Psoas muscle (tissue), 8 donors: ENCODE measurements around the gene RABGAP1L. TPM values are rescaled to one million over a fixed set of nuclear protein-coding genes. Genes with fewer than 3 reads are reported as not detected.
A peak's percentile ranks its signal among the peaks of the same experiment; 100 is the strongest.

Experiments
- ATAC-seq, 4 donors: fragments of 200-7000 bp; cut with Tn5 transposase; one replicate each; pipeline ENCODE4 v1.9.1; 2020; ENCODE audit warnings: moderate library complexity in 3 of 4, mild to moderate bottlenecking in 2 of 4
- DNase-seq, 2 donors: peaks; one replicate each; pipeline ENCODE4 v3.0.0-alpha.2; 2020
- H3K27ac ChIP-seq: fragments of 200-600 bp; one replicate; pipeline ENCODE4 v1.8.0; 2022
- H3K27me3 ChIP-seq, 3 donors: fragments of 200-600 bp in 1 of 3; one replicate each; pipeline versions ENCODE4 v1.6.1 to v1.8.0; 2013 to 2022; ENCODE audit warnings: low read length in 2 of 3, mild to moderate bottlenecking in 2 of 3, moderate library complexity in 1 of 3; ENCODE audit not compliant: insufficient read depth in 3 of 3
- H3K36me3 ChIP-seq, 2 donors: fragments of 200-600 bp in 1 of 2; one replicate each; pipeline versions ENCODE4 v1.6.1 to v1.8.0; 2013 to 2022; ENCODE audit warnings: low read depth in 1 of 2, mild to moderate bottlenecking in 1 of 2, moderate library complexity in 1 of 2; ENCODE audit not compliant: insufficient read depth in 1 of 2
- H3K4me1 ChIP-seq: fragments of 200-600 bp; one replicate; pipeline ENCODE4 v1.8.0; 2022
- H3K4me3 ChIP-seq: fragments of 200-600 bp; one replicate; pipeline ENCODE4 v1.8.0; 2022; ENCODE audit warnings: mild to moderate bottlenecking
- H3K9me3 ChIP-seq: fragments of 200-600 bp; one replicate; pipeline ENCODE4 v1.8.0; 2022
- WGBS, 3 donors: extraction: QIAGEN DNeasy Blood & Tissue Kit; methylation state at CpG; one replicate each; pipeline versions ENCODE4 v1.1.6 to v1.1.7; 2013; 5-methylcytosine and 5-hydroxymethylcytosine counted together
- intact Hi-C, 2 donors: fragments of 100-400 bp; cut with DNase I; formaldehyde crosslinking; loops; one replicate each; pipeline versions ENCODE4 v1.11.0 to v1.14.2; 2022
- long read RNA-seq, 2 donors: library from polyadenylated mRNA; unstranded; transcript quantifications; one replicate each; pipeline ENCODE4 v2.0.0, GENCODE V29; 2021
- polyA plus RNA-seq, 3 donors: library from polyadenylated mRNA; stranded (reverse); fragments of 200-250 nt; gene quantifications; one replicate each; pipeline ENCODE4 v1.2.3, GENCODE V29; 2013
- total RNA-seq, 4 donors: library from RNA; stranded (reverse); fragmentation: NEBNext Ultra II Directional in 2 of 4; extraction: Animal tissue kit (Norgen Biotek cat#: 25700) in 2 of 4; gene quantifications; one replicate each; pipeline versions ENCODE4 v1.2.1 to v1.2.4, GENCODE V29; 2021 to 2023
- TF ChIP-seq, protein P1 (sequence below): fragments of 200-600 bp; IDR thresholded peaks from one replicate; pipeline ENCODE4 v1.8.0; 2022; ENCODE audit warnings: antibody characterized with exemption
- donor health status: healthy with polysubstance abuse.
- donor health status: DM: no; HTN: no; CAD: no; lungs with moderate emphysema.
- donor health status: Bipolar disorder and iron deficiency.
- donor health status: healthy.
- donor health status: DM: yes; HTN: yes; CAD: no.
- donor health status: DM: no; HTN: no; CAD: no.
- donor health status: DM: no; HTN: no; CAD: no.
- donor health status: DM: yes; HTN: yes; CAD: no.

RABGAP1L gene
- total RNA-seq (10 to 100 TPM in 2 of 4 donors, 1 to 10 TPM in 2; 8.7 to 14.4 (median 11.7) TPM), polyA plus RNA-seq (1 to 10 TPM; 2.9 to 5.5 (median 5.0) TPM)
- long read RNA-seq, donor 1, result 0 reads
- long read RNA-seq, donor 2, partial matches to known transcripts, result 0 of 9 reads
- long read RNA-seq, donor 2, other reads (novel, unspliced or antisense), result 7 of 9 reads

DNA sequence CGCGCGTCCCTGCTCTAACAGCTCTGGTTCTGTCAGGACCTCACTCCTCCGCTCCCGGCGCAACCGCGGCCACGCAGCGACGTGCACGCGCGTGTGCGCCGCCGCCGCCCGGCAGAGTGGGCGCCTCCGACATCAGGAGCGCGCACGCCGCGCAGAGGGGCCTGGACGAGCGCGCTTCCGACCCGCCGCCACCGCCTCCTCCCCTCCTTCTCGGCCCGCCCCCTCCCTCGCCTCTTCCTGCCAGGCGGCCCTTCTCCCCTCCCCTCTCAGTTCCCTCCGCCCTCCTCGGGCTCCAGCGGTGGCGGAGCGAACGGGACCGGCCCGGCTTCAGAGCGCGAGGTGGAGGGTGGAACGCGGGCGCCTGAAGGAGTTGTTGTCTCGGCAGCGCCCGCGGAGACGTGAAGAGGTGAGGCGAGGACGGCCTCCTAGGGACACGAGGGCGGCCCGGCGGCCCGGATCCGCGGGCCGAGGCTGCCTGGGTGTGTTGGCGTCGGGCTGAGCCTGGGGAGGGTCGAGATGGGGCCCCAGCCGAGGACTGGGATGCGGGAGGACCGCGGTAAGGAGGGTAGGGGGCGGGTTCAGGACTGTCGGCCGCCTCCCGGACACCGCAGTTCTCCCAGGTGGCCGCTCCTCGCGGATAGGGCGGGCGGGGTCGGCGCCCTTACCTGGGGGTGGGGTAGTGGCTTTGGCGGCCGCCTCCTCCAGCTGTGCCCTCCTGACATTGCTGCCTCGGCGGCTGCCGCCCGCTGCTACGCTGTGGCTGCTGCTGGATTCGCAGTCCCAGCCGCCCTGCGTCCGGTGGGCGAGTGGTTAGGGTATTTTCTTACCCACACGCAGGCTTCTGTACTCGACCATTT lies at the start of gene RABGAP1L:
TSS of gene RABGAP1L (plus strand) at position 269 of the 857 bp plus-strand sequence.
- ATAC-seq (peak; percentile 96 to 98 (median 97)), DNase-seq (peak; percentile 95 to 97)
- Histone ChIP-seq H3K27me3 (no peaks in the 10 kb centered on the region), H3K27ac (peak within 1 kb of the TSS; percentile 85), H3K9me3 (no peaks in the 10 kb centered on the region), H3K4me3 (peak within 1 kb of the TSS; percentile 80), H3K36me3 (no peaks in the 10 kb centered on the region), H3K4me1 (peaks cover 12% of the 10 kb centered on the region)
- TF ChIP-seq, protein P1, sequence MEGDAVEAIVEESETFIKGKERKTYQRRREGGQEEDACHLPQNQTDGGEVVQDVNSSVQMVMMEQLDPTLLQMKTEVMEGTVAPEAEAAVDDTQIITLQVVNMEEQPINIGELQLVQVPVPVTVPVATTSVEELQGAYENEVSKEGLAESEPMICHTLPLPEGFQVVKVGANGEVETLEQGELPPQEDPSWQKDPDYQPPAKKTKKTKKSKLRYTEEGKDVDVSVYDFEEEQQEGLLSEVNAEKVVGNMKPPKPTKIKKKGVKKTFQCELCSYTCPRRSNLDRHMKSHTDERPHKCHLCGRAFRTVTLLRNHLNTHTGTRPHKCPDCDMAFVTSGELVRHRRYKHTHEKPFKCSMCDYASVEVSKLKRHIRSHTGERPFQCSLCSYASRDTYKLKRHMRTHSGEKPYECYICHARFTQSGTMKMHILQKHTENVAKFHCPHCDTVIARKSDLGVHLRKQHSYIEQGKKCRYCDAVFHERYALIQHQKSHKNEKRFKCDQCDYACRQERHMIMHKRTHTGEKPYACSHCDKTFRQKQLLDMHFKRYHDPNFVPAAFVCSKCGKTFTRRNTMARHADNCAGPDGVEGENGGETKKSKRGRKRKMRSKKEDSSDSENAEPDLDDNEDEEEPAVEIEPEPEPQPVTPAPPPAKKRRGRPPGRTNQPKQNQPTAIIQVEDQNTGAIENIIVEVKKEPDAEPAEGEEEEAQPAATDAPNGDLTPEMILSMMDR, result no peak
- 0 to 1% (median 0%) methylated on average over 55 to 98 of the region's 98 CpGs for WGBS, 3 donors
- intact Hi-C loops, result loop anchor here (5.0 kb wide), 2 partner anchors 58 to 137 kb away; partner anchors contain the start of gene RC3H1 (in 2 of the 2)

DNA sequence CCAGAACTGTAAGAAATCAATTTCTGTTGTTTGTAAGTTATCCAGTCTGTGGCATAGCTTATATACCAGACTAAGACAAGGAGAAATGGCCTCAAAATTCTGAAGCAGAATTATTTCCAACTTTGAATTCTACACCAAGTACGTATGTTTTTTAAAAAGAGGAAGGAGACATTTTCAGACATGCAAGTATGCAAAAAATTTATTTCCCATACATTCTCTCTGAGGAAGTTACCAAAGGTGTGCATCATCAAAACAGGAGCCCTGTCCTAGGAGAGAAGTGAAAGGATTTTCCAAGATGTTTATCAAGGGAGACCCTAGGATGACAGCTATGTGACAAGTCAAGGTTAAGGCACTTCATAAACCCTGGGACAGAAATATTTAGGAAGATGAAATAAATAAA lies 49.3 kb upstream of the RABGAP1L start:
- TF ChIP-seq, protein P1, result no peak
- Histone ChIP-seq H3K4me3 (no peak overlapping the region), H3K36me3 (no peaks in the 10 kb centered on the region), H3K27me3 (no peaks in the 10 kb centered on the region), H3K27ac (no peak overlapping the region), H3K9me3 (no peaks in the 10 kb centered on the region), H3K4me1 (no peaks in the 10 kb centered on the region)
- DNase-seq (no peak), ATAC-seq (no peak)
- 45 to 79% (median 71%) methylated on average over 1 of the region's 1 CpG for WGBS, 3 donors
- intact Hi-C loops, result no loop called here

- DNase-seq, result no peak
- intact Hi-C loops, result no loop called here
- 35 to 47% (median 37%) methylated on average over 5 of the region's 5 CpGs for WGBS, 3 donors
- no peak overlapping the region for H3K4me3 ChIP-seq
- no peaks in the 10 kb centered on the region for H3K4me1 ChIP-seq
- ATAC-seq, result no peak
- TF ChIP-seq, protein P1, result no peak
- no peaks in the 10 kb centered on the region for H3K9me3 ChIP-seq
- no peak overlapping the region for H3K27ac ChIP-seq
- H3K27me3 ChIP-seq, result no peaks in the 10 kb centered on the region
- H3K36me3 ChIP-seq, result no peaks in the 10 kb centered on the region
These were observed 46.7 kb upstream of the RABGAP1L start for GRCh38 chr1:174112489-174113162.

- Histone ChIP-seq H3K27ac (no peak overlapping the region), H3K36me3 (no peaks in the 10 kb centered on the region), H3K27me3 (no peaks in the 10 kb centered on the region), H3K4me1 (no peaks in the 10 kb centered on the region), H3K4me3 (no peak overlapping the region), H3K9me3 (no peaks in the 10 kb centered on the region)
- intact Hi-C loops, result no loop called here
- ATAC-seq, result no peak
- WGBS, 3 donors, result 72 to 79% (median 73%) methylated on average over 2 of the region's 2 CpGs
- TF ChIP-seq, protein P1, result no peak
- DNase-seq, result no peak
These were observed 45.2 kb upstream of the RABGAP1L start for GRCh38 chr1:174114106-174114505.
